Activated naive CD4-positive, alpha-beta T cell treated with anti-CD3 and anti-CD28 coated beads for 36 hours (primary cell): ENCODE data around the gene IPO5. TPM values are rescaled to one million over a fixed set of nuclear protein-coding genes. Genes with fewer than 3 reads are reported as not detected.
"Not testable (repeated sequence)": the region's sequence is repeated elsewhere in the genome, so short reads cannot be mapped to it uniquely, and the experiment has no call there.

Experiments
- CTCF ChIA-PET: fragments of 350-600 bp; sonication (Branson Sonifier 250); formaldehyde crosslinking; loops from one replicate; lab custom pipeline; 2021; ENCODE audit warnings: antibody characterized with exemption; lab: Charles Lee
- DNase-seq: peaks from one replicate; pipeline ENCODE4 v3.0.0-alpha.2; 2020
- H3K27ac Mint-ChIP-seq: one replicate; pipeline ENCODE4 v1.8.0; 2021; ENCODE audit warnings: mild to moderate bottlenecking, mixed read lengths
- H3K27me3 Mint-ChIP-seq: one replicate; pipeline ENCODE4 v1.8.0; 2021; ENCODE audit warnings: low read depth, mixed read lengths
- H3K36me3 Mint-ChIP-seq: one replicate; pipeline ENCODE4 v1.8.0; 2021; ENCODE audit warnings: low read depth, mixed read lengths
- H3K4me1 Mint-ChIP-seq: one replicate; pipeline ENCODE4 v1.8.0; 2021; ENCODE audit warnings: low read depth, mixed read lengths
- H3K4me3 Mint-ChIP-seq: one replicate; pipeline ENCODE4 v1.8.0; 2021; ENCODE audit warnings: mild to moderate bottlenecking, moderate library complexity, mixed read lengths
- H3K9me3 Mint-ChIP-seq: one replicate; pipeline ENCODE4 v1.8.0; 2021; ENCODE audit warnings: mixed read lengths
- intact Hi-C: fragments of 100-400 bp; cut with micrococcal nuclease; formaldehyde crosslinking; loops from one replicate; pipeline ENCODE4 v1.15.1; 2023
- total RNA-seq, 2 experiments: library from RNA; stranded (reverse); gene quantifications; one replicate each; pipeline ENCODE4 v1.2.3, GENCODE V29; 2021

The IPO5 gene
- total RNA-seq, 2 experiments from 2014 or later: 254 to 257 TPM

- intact Hi-C loops: no loop called here
- H3K9me3 Mint-ChIP-seq: no peaks in the 10 kb centered on the region
- no peaks in the 10 kb centered on the region for H3K36me3 Mint-ChIP-seq
- H3K4me1 Mint-ChIP-seq: no peaks in the 10 kb centered on the region
- CTCF ChIA-PET: no interaction called here
- H3K27ac Mint-ChIP-seq: no peak overlapping the region
- no peak for DNase-seq
- H3K27me3 Mint-ChIP-seq: peaks cover 25% of the 10 kb centered on the region
- H3K4me3 Mint-ChIP-seq: no peak overlapping the region
Observed at GRCh38 chr13:97934590-97934989, 18.9 kb upstream of the IPO5 start.

GRCh38 chr13:97935071-97935470 lies 18.4 kb upstream of the IPO5 start:
- H3K27ac Mint-ChIP-seq: no peak overlapping the region
- H3K27me3 Mint-ChIP-seq: peaks cover 25% of the 10 kb centered on the region
- intact Hi-C loops: no loop called here
- no peaks in the 10 kb centered on the region for H3K9me3 Mint-ChIP-seq
- no peak for DNase-seq
- H3K4me1 Mint-ChIP-seq: no peaks in the 10 kb centered on the region
- no peaks in the 10 kb centered on the region for H3K36me3 Mint-ChIP-seq
- no peak overlapping the region for H3K4me3 Mint-ChIP-seq
- CTCF ChIA-PET: no interaction called here

GRCh38 chr13:97936036-97936435 lies 17.4 kb upstream of the IPO5 start:
- no peaks in the 10 kb centered on the region for H3K4me1 Mint-ChIP-seq
- CTCF ChIA-PET: no interaction called here
- no peak overlapping the region for H3K27ac Mint-ChIP-seq
- DNase-seq: no peak
- H3K27me3 Mint-ChIP-seq: peaks cover 18% of the 10 kb centered on the region
- H3K9me3 Mint-ChIP-seq: no peaks in the 10 kb centered on the region
- no peaks in the 10 kb centered on the region for H3K36me3 Mint-ChIP-seq
- intact Hi-C loops: no loop called here
- H3K4me3 Mint-ChIP-seq: no peak overlapping the region

GRCh38 chr13:97938706-97939475 lies 14.6 kb upstream of the IPO5 start:
- Mint-ChIP-seq H3K27ac (no peak overlapping the region), H3K36me3 (no peaks in the 10 kb centered on the region), H3K4me3 (no peak overlapping the region), H3K9me3 (no peaks in the 10 kb centered on the region), H3K4me1 (no peaks in the 10 kb centered on the region), H3K27me3 (peaks cover 13% of the 10 kb centered on the region)
- CTCF ChIA-PET: no interaction called here
- DNase-seq: no peak
- intact Hi-C loops: no loop called here

GRCh38 chr13:97944396-97945029 lies 9.0 kb upstream of the IPO5 start:
- no peak for DNase-seq
- Mint-ChIP-seq H3K27me3 (peaks cover 3% of the 10 kb centered on the region), H3K27ac (no peak overlapping the region), H3K9me3 (no peaks in the 10 kb centered on the region), H3K4me1 (no peaks in the 10 kb centered on the region), H3K36me3 (no peaks in the 10 kb centered on the region), H3K4me3 (no peak overlapping the region)
- intact Hi-C loops: no loop called here
- CTCF ChIA-PET: interaction anchor here (0.6 kb wide), 1 partner anchor 30 kb away, joined by 3 read pairs; no protein-coding TSS in a partner anchor

- CTCF ChIA-PET: no interaction called here
- no peak overlapping the region for H3K4me3 Mint-ChIP-seq
- no peak for DNase-seq
- intact Hi-C loops: no loop called here
- H3K9me3 Mint-ChIP-seq: peaks cover 2% of the 10 kb centered on the region
- no peak overlapping the region for H3K27ac Mint-ChIP-seq
- H3K36me3 Mint-ChIP-seq: no peaks in the 10 kb centered on the region
- H3K27me3 Mint-ChIP-seq: peaks cover 3% of the 10 kb centered on the region
- no peaks in the 10 kb centered on the region for H3K4me1 Mint-ChIP-seq
Observed at GRCh38 chr13:97945342-97945741, 8.1 kb upstream of the IPO5 start.

GRCh38 chr13:97945792-97946419 lies 7.6 kb upstream of the IPO5 start:
- Mint-ChIP-seq H3K4me1 (no peaks in the 10 kb centered on the region), H3K27me3 (peaks cover 4% of the 10 kb centered on the region), H3K27ac (no peak overlapping the region), H3K4me3 (no peak overlapping the region), H3K36me3 (no peaks in the 10 kb centered on the region), H3K9me3 (peaks cover 2% of the 10 kb centered on the region)
- CTCF ChIA-PET: no interaction called here
- intact Hi-C loops: no loop called here
- DNase-seq: peak; percentile 6

- intact Hi-C loops: no loop called here
- H3K4me1 Mint-ChIP-seq: no peaks in the 10 kb centered on the region
- DNase-seq: no peak
- H3K36me3 Mint-ChIP-seq: no peaks in the 10 kb centered on the region
- CTCF ChIA-PET: no interaction called here
- peaks cover 2% of the 10 kb centered on the region for H3K9me3 Mint-ChIP-seq
- no peak overlapping the region for H3K4me3 Mint-ChIP-seq
- H3K27ac Mint-ChIP-seq: no peak overlapping the region
- H3K27me3 Mint-ChIP-seq: peaks cover 4% of the 10 kb centered on the region
Observed at GRCh38 chr13:97946951-97947588, 6.4 kb upstream of the IPO5 start.

GRCh38 chr13:97948041-97948440 lies 5.4 kb upstream of the IPO5 start:
- H3K9me3 Mint-ChIP-seq: peaks cover 2% of the 10 kb centered on the region

GRCh38 chr13:97949316-97949715 lies 4.2 kb upstream of the IPO5 start:
- H3K27ac Mint-ChIP-seq, H3K27me3 Mint-ChIP-seq, H3K4me3 Mint-ChIP-seq, H3K36me3 Mint-ChIP-seq, H3K9me3 Mint-ChIP-seq, H3K4me1 Mint-ChIP-seq, DNase-seq, intact Hi-C loops: not testable (repeated sequence)
- CTCF ChIA-PET: interaction anchor here (0.7 kb wide), 1 partner anchor 1011 kb away, joined by 4 read pairs; no protein-coding TSS in a partner anchor

More at GRCh38 chr13:97948041-97948440, 5.4 kb upstream of the IPO5 start:
- DNase-seq: no peak
- Mint-ChIP-seq H3K36me3 (no peaks in the 10 kb centered on the region), H3K4me3 (no peak overlapping the region), H3K27ac (no peak overlapping the region), H3K4me1 (no peaks in the 10 kb centered on the region), H3K27me3 (peaks cover 4% of the 10 kb centered on the region)
- CTCF ChIA-PET: no interaction called here
- intact Hi-C loops: no loop called here

- Mint-ChIP-seq H3K4me3 (no peak overlapping the region), H3K36me3 (no peaks in the 10 kb centered on the region), H3K4me1 (no peaks in the 10 kb centered on the region), H3K27me3 (peaks cover 4% of the 10 kb centered on the region), H3K27ac (no peak overlapping the region), H3K9me3 (peaks cover 2% of the 10 kb centered on the region)
- intact Hi-C loops: no loop called here
- DNase-seq: no peak
- CTCF ChIA-PET: no interaction called here
Observed at GRCh38 chr13:97951376-97951775, 2.1 kb upstream of the IPO5 start.

- CTCF ChIA-PET: interaction anchor here (0.7 kb wide), 1 partner anchor 601 kb away, joined by 5 read pairs; no protein-coding TSS in a partner anchor
- H3K27ac Mint-ChIP-seq, H3K9me3 Mint-ChIP-seq, H3K4me1 Mint-ChIP-seq, H3K36me3 Mint-ChIP-seq, intact Hi-C loops, H3K27me3 Mint-ChIP-seq, DNase-seq, H3K4me3 Mint-ChIP-seq: not testable (repeated sequence)
Observed at GRCh38 chr13:97952831-97953230, 644 bp upstream of the IPO5 start.
